ENCODE measurements around the gene ADAR.

Gene ADAR

DNA sequence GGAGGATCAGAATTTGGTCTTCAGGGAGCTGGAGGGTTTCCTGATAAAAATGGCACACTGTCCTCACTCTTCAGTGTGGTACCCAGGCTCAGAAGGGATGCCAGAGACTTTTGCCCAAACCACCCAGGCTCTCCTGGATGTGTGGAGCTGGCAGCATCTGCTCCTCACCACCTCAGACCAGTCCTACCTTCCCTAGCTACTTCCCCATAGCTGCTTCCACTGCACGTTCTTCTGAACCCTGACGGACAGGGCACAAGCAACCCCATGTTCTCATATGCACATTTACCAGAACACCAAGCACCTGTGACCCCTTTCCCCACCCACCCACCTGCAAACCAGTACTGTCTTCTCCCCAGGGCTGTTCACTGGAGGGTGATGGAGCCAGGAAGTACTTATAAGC, 4.7 kb downstream of the ADAR start:
- TF ChIP-seq, protein P1, sequence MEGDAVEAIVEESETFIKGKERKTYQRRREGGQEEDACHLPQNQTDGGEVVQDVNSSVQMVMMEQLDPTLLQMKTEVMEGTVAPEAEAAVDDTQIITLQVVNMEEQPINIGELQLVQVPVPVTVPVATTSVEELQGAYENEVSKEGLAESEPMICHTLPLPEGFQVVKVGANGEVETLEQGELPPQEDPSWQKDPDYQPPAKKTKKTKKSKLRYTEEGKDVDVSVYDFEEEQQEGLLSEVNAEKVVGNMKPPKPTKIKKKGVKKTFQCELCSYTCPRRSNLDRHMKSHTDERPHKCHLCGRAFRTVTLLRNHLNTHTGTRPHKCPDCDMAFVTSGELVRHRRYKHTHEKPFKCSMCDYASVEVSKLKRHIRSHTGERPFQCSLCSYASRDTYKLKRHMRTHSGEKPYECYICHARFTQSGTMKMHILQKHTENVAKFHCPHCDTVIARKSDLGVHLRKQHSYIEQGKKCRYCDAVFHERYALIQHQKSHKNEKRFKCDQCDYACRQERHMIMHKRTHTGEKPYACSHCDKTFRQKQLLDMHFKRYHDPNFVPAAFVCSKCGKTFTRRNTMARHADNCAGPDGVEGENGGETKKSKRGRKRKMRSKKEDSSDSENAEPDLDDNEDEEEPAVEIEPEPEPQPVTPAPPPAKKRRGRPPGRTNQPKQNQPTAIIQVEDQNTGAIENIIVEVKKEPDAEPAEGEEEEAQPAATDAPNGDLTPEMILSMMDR (IDR thresholded peaks at IDR 0.05; ENCODE audit: low read depth, low read length), result no peak
- H3K4me3 ChIP-seq (ENCODE audit: low read depth, low read length), result no peak overlapping the region

DNA sequence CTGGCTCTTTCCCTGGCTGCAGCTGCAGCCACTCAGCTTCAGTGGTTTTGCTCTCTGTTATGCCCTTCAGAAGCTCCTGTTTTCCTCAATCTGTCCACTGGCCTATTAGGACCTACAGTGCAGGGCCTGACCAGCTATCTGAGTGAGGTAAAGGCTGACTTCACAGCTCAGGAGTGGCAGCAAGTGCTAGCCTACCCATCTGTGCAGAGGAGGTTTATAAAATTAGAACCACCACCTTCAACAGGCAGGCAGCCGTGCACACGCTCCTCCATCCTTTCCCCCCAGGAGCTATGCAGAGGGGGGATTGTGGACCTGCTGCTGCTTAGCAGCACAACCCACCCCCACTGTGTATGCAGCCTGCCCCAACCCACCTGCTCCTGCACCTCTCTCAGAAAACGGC, 8.3 kb downstream of the ADAR start:
- H3K4me3 ChIP-seq (ENCODE audit: low read depth, low read length), result no peak overlapping the region
- TF ChIP-seq, protein P1 (IDR thresholded peaks at IDR 0.05; ENCODE audit: low read depth, low read length), result no peak

DNA sequence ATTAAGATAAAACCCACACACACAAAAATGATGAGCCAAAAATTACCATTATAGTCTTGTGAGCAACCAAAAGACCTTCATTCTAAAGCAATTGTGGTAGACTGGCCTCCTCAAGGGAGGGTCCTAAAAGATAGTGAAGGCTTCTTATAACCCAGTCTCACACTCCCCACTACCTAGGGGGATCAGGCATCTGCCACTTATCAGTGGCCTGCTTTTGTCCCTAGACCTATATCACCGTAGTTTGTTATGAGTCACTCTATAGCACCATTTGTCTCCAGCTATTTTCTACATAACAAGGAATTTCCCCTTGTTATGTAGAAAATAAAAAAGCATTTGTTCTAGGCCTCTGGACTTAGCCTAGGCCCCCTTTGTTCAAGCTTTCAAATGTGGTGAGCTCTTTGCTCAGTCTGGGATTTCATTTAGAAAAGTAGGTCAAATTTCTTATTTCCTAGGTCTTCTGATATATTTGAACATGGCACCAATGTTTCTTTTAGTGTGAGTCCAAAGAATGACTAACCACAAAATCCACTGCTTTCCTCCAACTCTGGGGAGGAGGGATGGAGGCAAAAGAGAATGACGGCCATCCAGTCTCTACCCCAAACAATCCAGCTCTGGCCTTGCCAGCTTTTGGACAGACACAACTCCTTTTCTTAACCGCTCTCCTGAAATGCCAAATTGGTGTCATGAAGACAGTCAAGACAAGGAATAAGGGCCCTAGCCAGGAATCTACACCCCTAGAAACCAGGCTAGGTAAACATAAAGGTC, 8.9 kb downstream of the ADAR start:
- TF ChIP-seq, protein P1 (IDR thresholded peaks at IDR 0.05; ENCODE audit: low read depth, low read length), result no peak
- H3K4me3 ChIP-seq (ENCODE audit: low read depth, low read length), result no peak overlapping the region

DNA sequence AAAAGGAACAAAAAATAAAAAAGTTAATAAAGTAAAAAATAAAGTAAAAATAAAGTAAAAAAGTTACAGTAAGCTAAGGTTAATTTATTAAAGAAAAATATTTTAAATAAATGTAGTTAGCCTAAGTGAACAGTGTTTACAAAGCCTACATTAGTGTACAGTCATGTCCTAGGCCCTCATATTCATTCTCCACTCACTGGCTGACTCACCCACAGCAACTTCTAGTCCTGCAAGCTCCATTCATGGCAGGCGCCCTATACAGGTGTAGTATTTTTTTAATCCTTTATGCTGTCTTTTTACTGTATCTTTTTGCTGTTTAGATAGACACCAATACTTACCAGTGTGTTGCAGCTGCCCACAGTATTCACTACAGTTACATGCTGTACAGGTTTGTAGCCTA, 12.4 kb downstream of the ADAR start:
- no peak overlapping the region for H3K4me3 ChIP-seq (ENCODE audit: low read depth, low read length)

DNA sequence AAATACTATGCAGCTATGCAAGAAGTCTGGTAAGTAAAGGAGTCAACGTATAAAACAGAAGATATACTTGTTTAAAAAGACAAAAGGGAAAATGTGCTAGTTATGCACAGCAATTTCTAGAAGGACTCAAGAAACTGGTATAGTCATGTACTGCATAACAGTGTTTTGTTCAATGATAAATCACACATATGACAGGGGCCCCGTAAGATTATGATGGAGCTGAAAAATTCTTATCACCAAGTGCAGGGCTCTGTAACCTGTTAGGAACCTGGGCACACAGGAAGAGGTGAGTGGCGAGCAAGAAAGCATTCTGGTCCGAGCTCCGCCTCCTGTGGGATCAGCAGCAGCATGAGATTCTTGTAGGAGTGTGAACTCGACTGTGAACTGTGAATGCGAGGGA, 13.2 kb downstream of the ADAR start:
- no peak overlapping the region for H3K4me3 ChIP-seq (ENCODE audit: low read depth, low read length)
- TF ChIP-seq, protein P1 (IDR thresholded peaks at IDR 0.05; ENCODE audit: low read depth, low read length), result no peak

More for the DNA sequence above, 12.4 kb downstream of the ADAR start:
- TF ChIP-seq, protein P1 (IDR thresholded peaks at IDR 0.05; ENCODE audit: low read depth, low read length), result no peak

DNA sequence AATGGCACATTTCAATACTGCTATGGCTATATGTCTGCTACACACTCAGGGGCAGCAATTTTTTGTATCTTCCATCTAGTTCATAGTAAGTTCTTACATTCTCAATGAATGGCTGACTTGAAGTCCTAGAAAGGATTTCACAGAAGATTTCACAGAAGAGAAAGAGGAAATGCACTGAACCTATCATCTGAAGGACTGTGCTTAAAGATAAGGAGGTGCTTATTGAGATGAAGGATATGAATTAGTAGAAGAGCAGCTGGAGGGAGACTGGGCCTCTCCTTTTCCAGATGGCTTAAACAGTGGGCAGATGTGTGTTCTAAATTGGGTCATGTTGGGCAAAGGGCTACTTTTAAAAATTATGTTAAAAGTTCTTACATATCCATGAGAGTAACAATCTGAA, 14.6 kb downstream of the ADAR start:
- TF ChIP-seq, protein P1 (IDR thresholded peaks at IDR 0.05; ENCODE audit: low read depth, low read length), result no peak

DNA sequence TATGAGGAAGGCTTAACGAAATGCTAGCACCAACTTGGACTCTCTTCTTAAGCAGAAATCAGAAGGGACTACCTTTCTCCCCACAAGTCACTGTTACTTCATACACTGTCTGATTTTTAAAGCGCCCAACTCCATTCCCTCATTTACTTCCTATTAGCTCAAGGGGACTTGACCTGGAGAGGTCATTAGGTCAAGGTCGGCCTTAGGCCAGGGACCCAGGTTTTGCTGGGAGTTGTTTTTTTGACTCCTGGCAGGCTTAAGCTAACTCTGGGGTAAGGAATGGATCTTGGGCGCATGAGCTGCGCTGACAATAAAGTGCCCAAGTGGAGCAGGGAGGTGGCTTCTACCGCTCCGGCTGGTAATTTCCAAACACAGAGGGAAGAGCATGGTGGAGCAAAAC, 16.8 kb downstream of the ADAR start:
- TF ChIP-seq, protein P1 (IDR thresholded peaks at IDR 0.05; ENCODE audit: low read depth, low read length), result no peak

More for the DNA sequence above, 14.6 kb downstream of the ADAR start:
- H3K4me3 ChIP-seq (ENCODE audit: low read depth, low read length), result no peak overlapping the region

More for the DNA sequence above, 16.8 kb downstream of the ADAR start:
- no peak overlapping the region for H3K4me3 ChIP-seq (ENCODE audit: low read depth, low read length)
